Glomerular endothelial cell (primary cell): ENCODE data around the gene SCG2. TPM values are rescaled to one million over a fixed set of nuclear protein-coding genes. Genes with fewer than 3 reads are reported as not detected.
"Not testable (repeated sequence)": the region's sequence is repeated elsewhere in the genome, so short reads cannot be mapped to it uniquely, and the experiment has no call there.

ENCODE experiments used
- DNase-seq: peaks from one replicate; pipeline ENCODE4 v3.0.0-alpha.2; 2011; ENCODE audit warnings: low read depth, low spot score; ENCODE audit errors: extremely low read depth
- total RNA-seq: library from RNA; depleted of rRNA; stranded (reverse); fragments of >200 nt; gene quantifications from 2 replicates; pipeline ENCODE4 v1.2.3, GENCODE V29; 2015

The SCG2 gene
- total RNA-seq, 1 donor from 2014 or later: 0.29 TPM

DNA sequence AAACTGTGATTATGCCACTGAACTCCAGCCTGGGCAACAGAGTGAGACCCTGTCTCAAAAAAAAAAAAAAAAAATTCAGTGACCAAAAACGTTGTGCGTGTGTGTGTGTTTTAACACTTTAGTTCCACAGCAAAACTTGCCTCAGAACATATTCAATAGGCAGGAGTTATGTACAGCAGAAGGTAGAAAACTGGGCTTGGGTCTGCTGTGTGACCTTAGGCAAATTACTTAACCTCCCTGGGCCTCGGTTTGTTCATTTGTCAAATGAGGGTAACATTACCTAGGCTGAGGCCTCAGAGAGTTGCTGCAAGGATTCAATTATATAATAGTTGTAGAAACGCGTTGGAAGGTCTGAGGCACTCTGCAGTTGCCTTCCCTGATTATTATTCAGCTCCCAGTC, 10.3 kb upstream of the SCG2 start:
- no peak for DNase-seq

DNA sequence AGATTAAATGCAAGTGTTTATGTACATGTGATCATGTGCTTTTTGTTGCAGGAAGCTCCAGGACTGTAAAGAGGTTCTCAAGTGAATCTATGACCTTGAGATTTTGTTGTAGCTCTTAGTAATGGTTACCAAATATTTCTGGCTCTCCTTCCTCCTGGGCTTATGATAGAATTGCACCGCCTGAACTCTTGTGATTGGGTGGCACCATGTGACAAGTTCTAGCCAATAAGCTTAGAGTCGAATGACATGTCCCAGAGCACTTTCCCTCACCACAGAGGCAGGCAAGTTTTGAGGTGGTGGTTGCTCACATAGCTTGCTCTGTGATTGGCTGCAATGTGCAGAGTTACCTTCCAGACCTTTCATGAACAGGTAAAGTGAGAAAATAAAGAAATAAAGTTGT, 8.9 kb upstream of the SCG2 start:
- DNase-seq: no peak

DNA sequence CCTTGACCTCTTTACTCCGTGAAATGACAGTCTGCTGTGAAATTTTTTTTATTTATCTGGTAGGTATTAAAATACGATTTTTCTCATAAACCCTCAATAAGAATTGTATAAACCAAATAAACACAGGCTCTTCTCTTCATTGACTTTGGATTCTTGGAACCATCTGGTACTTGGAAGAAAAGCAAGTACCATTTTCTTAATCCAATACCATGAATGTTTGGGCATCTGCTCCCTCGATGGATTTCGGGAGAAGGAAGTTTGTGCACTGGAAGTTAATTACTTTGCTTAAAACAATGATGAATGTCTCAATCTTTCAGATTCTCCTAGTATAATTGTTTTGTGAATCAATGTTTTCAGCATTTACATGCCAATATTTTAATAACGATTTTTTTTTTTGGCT, 5.3 kb upstream of the SCG2 start:
- DNase-seq: no peak

DNA sequence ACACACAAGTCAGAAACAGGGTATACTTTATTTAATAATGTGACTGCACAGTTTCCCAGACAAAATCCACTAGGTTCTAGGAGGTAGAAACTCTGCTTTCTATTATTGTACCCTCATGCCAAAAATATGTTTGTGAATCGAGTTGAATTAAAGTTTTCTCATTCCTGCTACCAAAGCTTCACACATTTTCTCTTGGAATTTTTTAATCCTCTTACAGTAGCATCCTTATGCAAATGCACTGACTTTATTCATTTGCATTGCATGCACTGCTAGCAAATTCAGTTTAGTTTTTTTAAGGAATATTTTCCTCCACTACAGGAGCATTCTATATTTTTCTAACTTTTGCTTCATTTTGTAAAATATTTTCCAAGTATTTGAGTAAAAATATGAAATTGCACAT, 4.8 kb upstream of the SCG2 start:
- no peak for DNase-seq

DNA sequence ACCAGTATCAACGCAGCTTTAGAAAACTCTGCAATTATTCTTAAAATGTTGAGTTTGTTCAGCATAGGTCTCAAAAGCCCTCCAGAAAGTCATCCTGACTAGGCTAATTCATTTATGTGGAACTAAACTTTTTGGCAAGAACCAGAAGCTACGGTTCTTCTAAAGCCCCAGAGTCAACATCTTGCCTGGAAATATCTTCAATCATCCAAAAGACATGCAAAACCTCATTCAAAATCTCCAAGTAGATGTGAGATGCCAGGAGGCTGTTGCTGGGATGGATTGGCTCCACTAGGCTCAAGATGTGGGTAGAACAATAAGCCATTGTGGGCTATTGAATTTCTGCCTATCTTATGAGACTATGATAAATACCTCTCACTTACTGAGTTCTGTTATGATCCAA, 2.1 kb upstream of the SCG2 start:
- no peak for DNase-seq

DNA sequence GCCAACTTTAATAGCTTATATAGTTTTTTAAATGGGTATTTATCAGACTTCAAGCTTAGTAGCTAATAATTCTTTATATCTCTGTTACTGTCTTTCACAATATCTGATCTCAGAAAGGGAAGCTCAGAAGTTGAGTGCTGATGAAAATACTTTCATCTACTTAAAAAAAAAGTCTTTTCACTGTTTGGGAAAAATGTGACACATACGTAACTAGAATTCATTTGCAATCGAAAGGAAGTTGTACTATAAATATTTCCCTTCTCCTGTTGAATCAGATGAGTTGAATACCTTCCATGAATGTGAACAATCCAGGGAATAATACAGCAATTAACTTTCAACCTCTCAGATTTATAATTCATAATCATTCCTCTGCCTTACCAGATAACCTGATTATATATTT, 811 bp upstream of the SCG2 start:
- no peak for DNase-seq

DNA sequence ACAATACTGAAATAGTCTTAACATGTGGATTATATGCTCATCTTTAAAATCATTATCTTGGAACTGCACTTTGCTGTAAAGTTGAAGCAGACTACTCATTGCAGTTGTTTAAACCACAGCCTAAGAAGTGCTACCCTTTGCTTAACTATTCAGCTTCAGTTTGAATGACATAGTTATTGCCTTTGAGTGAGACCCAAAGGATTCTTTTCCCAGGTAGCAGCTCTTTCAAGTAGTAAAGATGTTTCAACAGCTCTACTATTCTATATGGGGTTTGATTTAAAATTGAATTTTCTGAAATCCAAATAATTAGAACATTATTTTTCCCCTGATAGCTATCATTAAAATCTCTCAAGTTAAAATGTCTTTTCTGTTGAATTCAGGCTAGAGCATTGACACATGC, 1.1 kb downstream of the SCG2 start:
- DNase-seq: no peak

DNA sequence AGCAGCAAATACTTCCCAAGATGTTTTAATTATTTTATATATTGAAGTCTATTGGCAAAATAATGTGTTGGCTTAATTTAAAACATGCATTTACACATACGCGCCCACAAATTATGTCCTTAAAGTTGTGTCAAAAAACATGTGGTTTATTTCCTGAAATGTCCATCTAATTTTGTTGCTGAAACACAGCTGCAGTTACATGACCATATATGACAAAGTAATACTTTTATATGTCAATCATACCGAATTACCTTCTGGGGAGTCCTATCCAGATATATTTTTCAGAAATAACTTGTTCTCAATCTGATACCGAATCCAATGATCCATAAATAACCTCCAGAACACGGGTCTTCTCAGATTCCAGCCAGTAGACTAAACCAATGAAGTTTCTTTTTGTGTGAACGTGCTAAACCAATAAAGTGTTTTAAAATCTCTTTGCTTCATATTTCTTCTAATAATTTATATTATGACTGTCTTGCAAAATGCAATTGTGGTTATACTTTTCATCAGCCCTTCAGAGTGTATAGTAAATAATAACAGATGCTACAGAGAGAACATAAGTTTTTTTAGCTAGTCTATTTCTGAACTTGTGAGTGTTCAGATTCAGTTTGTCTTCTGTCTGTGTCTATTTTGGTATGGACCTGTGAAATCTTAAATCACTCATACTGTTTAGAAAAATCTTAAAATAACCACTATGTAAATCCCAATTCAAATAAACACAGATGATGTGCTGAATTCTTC, 2.4 kb downstream of the SCG2 start:
- DNase-seq: no peak

DNA sequence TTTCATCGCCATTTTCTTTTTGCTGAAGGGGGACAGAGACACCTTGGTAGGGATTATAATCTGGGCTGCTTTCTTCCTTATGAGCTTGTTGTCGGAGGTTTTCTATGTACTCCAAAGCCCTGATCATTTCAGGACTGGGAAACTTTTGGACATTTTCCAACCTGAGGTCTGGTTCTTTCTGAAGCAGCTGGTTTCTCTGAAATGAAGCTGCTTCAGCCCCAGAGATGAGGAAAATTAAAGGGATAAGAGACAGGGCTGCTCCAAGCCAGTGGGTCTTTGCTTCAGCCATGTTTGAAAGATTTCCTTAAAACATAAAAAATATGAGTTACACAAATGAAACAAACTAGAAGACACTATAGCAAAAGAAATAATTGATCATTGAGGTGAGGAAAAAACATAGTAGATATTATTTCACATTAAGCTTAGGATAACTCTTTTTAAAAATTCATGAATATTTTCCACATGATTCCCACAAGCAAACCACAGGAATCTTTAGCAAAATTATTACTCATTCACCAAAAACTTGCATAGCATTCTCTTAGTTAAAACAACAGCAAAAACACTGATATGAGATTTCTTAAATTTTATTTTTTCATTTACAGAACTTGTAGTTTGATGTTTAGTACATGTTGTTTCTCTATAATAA, 3.0 kb downstream of the SCG2 start:
- DNase-seq: no peak

DNA sequence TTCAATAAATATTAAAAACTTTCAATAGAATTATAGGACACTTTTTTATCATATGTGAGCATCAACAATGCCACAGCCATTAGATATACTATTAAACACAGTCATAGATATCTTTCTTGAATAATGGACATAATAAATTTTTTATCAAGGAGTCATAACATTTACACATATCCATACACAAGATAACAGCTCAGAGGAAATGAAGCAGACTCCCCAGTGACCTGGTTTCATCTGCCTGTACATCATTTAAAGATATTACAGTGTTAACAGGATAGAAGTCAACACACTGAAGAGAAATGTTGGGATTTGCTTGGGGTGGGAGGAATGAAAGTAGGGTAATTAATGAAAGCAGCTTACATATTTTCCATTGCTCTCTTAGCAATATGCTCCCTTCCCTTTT, 5.1 kb downstream of the SCG2 start:
- DNase-seq: no peak

DNA sequence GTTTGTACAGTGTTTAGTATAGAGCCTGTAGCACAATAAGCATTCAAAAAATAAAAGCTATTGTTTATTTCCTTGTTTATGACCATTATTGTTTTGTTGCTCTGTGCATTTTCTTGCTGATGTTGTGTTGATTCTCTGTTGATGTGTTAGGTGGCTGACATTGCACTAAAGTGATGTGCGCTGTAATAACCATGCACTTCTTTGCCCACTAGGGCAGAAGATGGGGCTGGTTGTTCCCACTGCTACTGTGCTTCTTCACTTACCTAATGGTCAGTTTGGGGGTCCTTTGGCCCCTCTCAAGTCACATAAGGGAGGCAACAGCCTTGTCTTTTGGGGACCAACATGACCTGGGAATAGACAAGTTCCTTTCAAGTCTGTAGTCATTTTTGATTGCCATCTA, 6.0 kb downstream of the SCG2 start:
- no peak for DNase-seq

DNA sequence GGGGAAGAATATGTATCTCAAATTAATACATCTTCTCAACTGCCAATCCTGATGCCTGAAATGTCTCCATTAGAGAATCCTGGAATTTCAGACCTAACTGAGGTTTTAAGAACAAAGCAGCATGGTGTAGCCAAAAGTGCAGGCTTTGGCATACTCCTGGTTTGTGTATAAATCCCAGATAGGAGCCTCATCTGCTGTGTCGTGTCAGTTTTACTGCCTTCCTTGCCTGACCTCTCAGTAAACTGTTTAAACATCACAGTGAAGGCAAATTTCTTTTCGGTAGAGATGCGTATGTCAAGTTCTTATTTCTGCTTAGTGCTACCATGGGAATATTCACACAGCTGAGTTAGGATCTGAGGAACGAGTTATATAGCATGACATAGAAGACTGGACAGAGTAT, 7.3 kb downstream of the SCG2 start:
- no peak for DNase-seq

DNA sequence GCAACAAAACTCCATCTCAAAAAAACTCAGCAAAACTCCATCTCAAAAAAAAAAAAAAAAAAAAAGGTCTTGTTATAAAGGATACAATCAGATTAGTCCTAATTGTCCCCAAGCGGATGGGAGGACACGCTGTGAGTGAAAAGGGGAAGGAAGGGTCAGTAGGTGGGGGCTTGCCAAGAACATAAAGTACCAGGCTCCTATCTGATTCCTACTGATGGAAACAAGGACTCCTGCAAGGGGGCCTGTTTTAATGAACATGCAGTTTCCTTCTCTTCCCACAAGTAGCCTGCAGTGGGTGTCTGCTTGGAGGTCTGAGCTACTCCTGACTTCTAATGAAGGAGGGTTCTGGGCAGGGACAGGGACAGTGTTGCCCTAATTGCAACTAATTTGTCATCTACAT, 7.9 kb downstream of the SCG2 start:
- no peak for DNase-seq

DNA sequence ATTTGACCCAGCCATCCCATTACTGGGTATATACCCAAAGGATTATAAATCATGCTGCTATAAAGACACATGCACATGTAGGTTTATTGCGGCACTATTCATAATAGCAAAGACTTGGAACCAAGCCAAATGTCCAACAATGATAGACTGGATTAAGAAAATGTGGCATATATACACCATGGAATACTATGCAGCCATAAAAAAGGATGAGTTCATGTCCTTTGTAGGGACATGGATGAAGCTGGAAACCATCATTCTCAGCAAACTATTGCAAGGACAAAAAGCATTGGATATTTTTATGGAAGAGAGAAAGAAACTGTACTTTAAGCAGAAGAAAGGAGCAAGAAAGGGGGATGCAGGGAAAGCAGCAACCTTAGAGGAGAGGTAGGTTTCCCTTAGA, 9.5 kb downstream of the SCG2 start:
- DNase-seq: not testable (repeated sequence)

DNA sequence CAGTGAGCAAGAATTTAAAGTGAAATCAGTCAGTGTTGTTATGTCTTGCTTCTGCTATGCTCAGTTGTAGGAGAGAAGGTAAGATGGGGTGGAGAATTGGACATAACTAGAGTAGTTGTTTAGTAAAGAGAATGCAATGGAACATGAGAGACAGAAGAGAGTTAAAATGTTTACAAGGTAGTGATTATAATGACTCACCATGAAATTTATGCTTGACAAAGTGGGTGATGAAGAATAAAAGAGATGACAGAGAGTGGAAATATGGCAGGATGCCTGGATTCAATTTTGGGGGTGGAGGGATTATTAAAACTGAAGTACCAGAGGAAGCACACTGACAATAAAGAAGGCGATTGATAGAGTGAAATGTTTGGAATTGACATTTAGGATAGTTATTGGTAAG, 10.6 kb downstream of the SCG2 start:
- DNase-seq: no peak

DNA sequence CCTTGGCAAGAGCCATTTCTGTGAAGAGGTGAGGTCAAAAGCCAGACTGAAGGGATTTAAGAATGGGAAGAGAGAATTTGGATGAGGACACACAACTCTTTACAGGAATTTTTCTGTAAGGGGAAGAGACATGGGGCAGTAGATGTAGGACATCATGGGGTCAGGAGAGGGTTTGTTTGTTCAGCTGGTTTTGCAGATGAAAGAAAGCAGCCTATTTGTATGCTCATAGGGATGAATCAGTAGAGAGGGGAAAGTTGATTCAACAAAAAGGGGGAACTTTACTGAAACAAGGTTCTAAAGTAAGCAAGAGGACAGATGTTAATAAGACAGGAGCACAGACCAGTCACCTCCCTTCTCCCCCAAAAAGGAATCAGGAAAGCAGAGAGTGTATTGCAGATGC, 11.2 kb downstream of the SCG2 start:
- DNase-seq: no peak

DNA sequence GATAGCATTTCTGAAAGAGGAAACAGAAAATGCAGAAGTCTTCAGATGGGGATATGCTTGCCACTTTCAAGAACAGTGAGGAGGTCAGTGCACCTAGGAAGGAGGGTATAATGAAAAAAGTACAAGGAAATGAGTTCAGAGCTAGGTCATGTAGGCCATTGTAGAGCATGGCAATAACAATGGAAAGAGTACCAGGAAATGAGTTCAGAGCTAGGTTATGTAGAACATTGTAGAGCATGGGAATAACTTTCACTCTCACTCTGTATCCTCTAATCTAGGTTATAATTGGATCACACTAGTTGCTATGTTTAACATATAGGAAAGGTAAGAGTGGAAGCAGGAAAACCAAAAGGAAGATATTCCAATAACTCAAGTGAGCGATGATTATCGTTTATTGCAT, 12.3 kb downstream of the SCG2 start:
- DNase-seq: no peak

DNA sequence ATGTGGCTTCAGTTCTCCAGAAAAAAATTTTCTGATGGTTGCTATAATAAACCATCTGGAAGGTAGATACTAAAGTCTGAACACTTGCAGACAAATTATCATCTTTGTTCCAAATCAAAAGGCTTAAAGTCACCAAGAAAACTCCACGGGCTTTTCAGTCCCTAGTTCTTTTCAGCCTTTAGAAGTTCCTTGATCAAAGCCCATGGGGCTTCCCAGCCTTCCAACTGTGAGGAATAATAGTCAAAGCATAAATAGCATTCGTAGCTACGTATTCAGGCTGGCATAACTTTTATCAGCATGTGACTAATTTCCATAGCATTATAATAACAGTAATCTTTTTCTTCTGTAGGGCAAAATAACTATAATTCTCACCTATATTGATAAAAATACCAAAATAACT, 13.9 kb downstream of the SCG2 start:
- no peak for DNase-seq

DNA sequence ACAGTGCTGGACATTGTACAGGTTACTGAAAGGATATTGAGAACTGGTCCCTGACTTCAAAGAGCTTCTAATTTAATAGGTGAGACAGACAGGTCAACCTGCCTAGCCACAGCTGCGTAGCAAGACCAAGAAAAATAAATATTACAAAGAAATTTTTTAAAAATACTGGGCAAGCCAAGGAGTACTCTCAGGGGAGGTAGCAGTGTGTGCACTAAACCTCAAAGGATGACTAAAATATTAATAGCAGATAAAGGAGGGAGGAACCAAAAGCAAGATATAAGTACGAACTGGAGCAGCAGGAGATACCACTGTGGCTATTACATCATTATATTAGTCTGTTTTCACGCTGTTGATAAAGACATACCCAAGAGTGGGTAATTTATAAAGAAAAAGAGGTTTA, 14.9 kb downstream of the SCG2 start:
- DNase-seq: no peak

DNA sequence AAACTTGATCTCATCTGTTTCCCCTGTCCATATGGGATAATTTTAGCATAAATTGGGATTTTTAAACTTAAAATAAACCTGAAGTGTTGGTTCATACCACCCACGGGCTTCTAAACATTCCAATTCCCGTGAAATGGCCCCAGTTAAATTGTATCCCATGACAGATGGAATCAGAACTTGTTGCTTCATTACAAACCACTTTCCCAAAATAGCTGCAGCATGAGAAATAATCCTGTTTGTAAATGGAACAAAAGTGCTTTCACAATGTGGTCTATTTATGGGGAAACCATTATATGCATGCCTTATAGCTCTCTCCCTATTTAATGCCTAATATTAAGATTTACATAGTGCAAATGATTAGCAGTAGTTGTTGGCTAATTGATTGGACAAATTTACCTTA, 15.9 kb downstream of the SCG2 start:
- DNase-seq: no peak

DNA sequence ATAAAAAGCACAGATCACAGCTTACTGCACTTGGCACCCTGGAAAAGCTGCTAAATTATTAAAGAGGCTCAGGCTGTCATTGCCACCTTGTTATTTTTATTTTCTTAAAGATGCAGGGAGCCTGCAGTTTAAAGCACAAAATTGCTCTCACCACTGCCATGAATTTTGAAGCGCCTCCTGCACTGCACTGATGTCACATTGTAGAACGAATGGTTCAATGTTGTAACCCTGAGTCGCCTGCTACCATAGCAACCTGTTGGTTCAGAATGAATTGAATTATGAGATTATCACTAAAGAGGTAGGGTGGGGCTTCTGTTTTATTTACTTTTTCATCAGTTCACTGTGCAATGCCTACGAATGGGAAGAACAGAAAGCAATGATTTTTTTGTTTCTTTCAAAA, 16.5 kb downstream of the SCG2 start:
- DNase-seq: no peak

DNA sequence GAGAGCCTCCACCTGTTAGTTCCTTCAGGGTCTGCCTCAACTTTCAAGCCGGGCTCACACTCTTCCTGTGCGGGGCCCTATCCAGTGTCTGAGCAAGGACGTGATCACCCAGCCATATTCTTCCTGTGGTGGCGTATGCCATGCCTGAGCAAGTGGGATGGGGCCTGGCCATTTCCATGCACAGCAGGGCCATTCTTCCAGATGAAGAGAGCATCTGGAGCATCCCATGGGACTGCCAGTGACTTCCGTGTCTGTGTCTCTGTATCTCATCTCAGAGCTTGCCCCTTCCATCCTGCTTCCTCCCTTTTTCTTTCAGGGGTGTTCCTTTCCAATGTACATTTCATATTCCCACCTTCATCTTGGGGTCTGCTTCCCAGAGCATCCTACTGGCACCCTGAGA, 20.2 kb downstream of the SCG2 start:
- DNase-seq: no peak

DNA sequence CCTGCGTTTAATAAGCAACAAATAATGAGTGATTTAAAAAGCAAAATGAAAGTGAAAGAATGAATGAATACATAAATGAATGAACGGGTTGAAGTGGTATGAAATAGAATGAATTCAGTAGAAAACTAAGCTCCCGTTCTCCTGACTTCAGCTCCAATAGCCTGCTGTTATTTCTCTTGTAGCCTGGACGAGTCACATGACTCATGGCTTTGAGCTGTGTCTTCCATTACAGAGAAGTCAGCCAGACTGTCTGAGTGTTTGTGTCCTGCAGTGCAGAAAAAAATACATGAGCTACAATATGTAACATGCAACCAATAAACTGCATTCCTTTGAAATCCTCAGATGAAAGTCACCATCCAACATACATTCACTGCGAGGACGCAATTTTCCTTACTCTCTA, 21.2 kb downstream of the SCG2 start:
- no peak for DNase-seq
